Measurements from ENCODE around the gene S100A8.
"Not testable (repeated sequence)": the region's sequence is repeated elsewhere in the genome, so short reads cannot be mapped to it uniquely, and the experiment has no call there.

S100A8 gene

GRCh38 chr1:153390938-153391710 lies at the start of gene S100A8:
TSS of gene S100A8 (minus strand) at chr1:153391073. CDS start at chr1:153390535, 538 bp downstream.
- no peak for DNase-seq (ENCODE audit: low read depth)

GRCh38 chr1:153439273-153439672 lies 48.4 kb upstream of the S100A8 start:
- no peak for DNase-seq (ENCODE audit: low read depth)

- DNase-seq (ENCODE audit: low read depth): no peak
Observed at GRCh38 chr1:153438599-153438998, 47.7 kb upstream of the S100A8 start.

- no peak for DNase-seq (ENCODE audit: low read depth)
Observed at GRCh38 chr1:153437236-153437635, 46.4 kb upstream of the S100A8 start.

- DNase-seq (ENCODE audit: low read depth): no peak
Observed at GRCh38 chr1:153434746-153435455, 44.0 kb upstream of the S100A8 start.

GRCh38 chr1:153432874-153433681 lies 42.2 kb upstream of the S100A8 start:
- no peak for DNase-seq (ENCODE audit: low read depth)

- no peak for DNase-seq (ENCODE audit: low read depth)
Observed at GRCh38 chr1:153431928-153432327, 41.1 kb upstream of the S100A8 start.

- DNase-seq (ENCODE audit: low read depth): no peak
Observed at GRCh38 chr1:153431427-153431826, 40.6 kb upstream of the S100A8 start.

GRCh38 chr1:153431002-153431401 lies 40.1 kb upstream of the S100A8 start:
- DNase-seq (ENCODE audit: low read depth): no peak

- DNase-seq (ENCODE audit: low read depth): no peak
Observed at GRCh38 chr1:153430561-153430960, 39.7 kb upstream of the S100A8 start.

GRCh38 chr1:153430166-153430553 lies 39.3 kb upstream of the S100A8 start:
- DNase-seq (ENCODE audit: low read depth): no peak

GRCh38 chr1:153429266-153430165 lies 38.6 kb upstream of the S100A8 start:
- no peak for DNase-seq (ENCODE audit: low read depth)

GRCh38 chr1:153428791-153429190 lies 37.9 kb upstream of the S100A8 start:
- DNase-seq (ENCODE audit: low read depth): no peak

GRCh38 chr1:153428073-153428638 lies 37.3 kb upstream of the S100A8 start:
- DNase-seq (ENCODE audit: low read depth): no peak

- no peak for DNase-seq (ENCODE audit: low read depth)
Observed at GRCh38 chr1:153426809-153427208, 35.9 kb upstream of the S100A8 start.

GRCh38 chr1:153422450-153423068 lies 31.7 kb upstream of the S100A8 start:
- peak; percentile 40 for DNase-seq (ENCODE audit: low read depth)

- no peak for DNase-seq (ENCODE audit: low read depth)
Observed at GRCh38 chr1:153420306-153420705, 29.4 kb upstream of the S100A8 start.

GRCh38 chr1:153419436-153419793 lies 28.5 kb upstream of the S100A8 start:
- not testable (repeated sequence) for DNase-seq (ENCODE audit: low read depth)

- not testable (repeated sequence) for DNase-seq (ENCODE audit: low read depth)
Observed at GRCh38 chr1:153418758-153419435, 28.0 kb upstream of the S100A8 start.
